ENCODE data around the gene TNIK. TPM values are rescaled to one million over a fixed set of nuclear protein-coding genes. Genes with fewer than 3 reads are reported as not detected.

The TNIK gene
- total RNA-seq, 1 experiment from 2014 or later: 0.69 TPM

GRCh38 chr3:171389491-171389890 lies 70.7 kb downstream of the TNIK start:
- H3K36me3 ChIP-seq (ENCODE audit: insufficient read depth, low read length, poor library complexity, severe bottlenecking): no peaks in the 10 kb centered on the region
- ChIA-PET CTCF (no interaction called here), POLR2A (ENCODE audit: low non-redundant PET) (no interaction called here)
- no peaks in the 10 kb centered on the region for H3K4me1 ChIP-seq (ENCODE audit: insufficient read depth, low read length, poor library complexity, severe bottlenecking)
- H3K27ac ChIP-seq (ENCODE audit: low read depth, low read length, poor library complexity, severe bottlenecking): no peak overlapping the region
- no peak for TF ChIP-seq EZH2 (IDR thresholded peaks at IDR 0.05; ENCODE audit: borderline replicate concordance, low read depth, low read length, poor library complexity, severe bottlenecking)
- BruUV-seq (replicated peaks): no TSS peak
- intact Hi-C loops (cut with micrococcal nuclease; ENCODE audit: unreplicated experiment): no loop called here
- no peaks in the 10 kb centered on the region for H3K9me3 ChIP-seq (ENCODE audit: low read depth, low read length, poor library complexity, severe bottlenecking)
- no peak for DNase-seq (ENCODE audit: low spot score)
- H3K27me3 ChIP-seq (replicated peaks; ENCODE audit: insufficient read depth, low read depth, low read length, poor library complexity): no peaks in the 10 kb centered on the region
- no peak overlapping the region for H3K4me3 ChIP-seq (ENCODE audit: low read depth, low read length, poor library complexity, severe bottlenecking)

DNA sequence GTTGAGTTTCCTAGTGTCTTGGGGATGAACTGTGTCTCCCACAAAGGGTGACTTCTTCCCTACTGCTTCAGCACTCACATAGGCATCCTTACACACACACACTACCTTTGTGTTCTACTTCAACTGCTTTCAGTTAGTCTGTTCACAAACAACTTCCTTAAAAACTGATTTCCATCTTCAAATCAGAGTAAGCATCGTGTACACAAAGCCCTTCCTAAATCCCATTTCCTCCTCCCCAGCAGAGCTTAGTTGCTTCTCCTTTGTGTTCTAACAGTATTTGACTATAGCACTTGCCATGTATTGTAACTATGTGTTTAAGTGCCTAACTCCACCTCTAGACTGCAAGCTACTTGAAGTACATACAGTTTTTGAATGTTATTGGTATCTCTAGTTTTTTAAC lies 71.7 kb downstream of the TNIK start:
- POLR2A ChIA-PET (ENCODE audit: low non-redundant PET): no interaction called here
- H3K4me1 ChIP-seq (ENCODE audit: insufficient read depth, low read length, poor library complexity, severe bottlenecking): no peaks in the 10 kb centered on the region
- H3K27ac ChIP-seq (ENCODE audit: low read depth, low read length, poor library complexity, severe bottlenecking): no peak overlapping the region
- H3K27me3 ChIP-seq (replicated peaks; ENCODE audit: insufficient read depth, low read depth, low read length, poor library complexity): no peaks in the 10 kb centered on the region
- intact Hi-C loops (cut with micrococcal nuclease; ENCODE audit: unreplicated experiment): no loop called here
- no peak overlapping the region for H3K4me3 ChIP-seq (ENCODE audit: low read depth, low read length, poor library complexity, severe bottlenecking)
- TF ChIP-seq, protein P1, sequence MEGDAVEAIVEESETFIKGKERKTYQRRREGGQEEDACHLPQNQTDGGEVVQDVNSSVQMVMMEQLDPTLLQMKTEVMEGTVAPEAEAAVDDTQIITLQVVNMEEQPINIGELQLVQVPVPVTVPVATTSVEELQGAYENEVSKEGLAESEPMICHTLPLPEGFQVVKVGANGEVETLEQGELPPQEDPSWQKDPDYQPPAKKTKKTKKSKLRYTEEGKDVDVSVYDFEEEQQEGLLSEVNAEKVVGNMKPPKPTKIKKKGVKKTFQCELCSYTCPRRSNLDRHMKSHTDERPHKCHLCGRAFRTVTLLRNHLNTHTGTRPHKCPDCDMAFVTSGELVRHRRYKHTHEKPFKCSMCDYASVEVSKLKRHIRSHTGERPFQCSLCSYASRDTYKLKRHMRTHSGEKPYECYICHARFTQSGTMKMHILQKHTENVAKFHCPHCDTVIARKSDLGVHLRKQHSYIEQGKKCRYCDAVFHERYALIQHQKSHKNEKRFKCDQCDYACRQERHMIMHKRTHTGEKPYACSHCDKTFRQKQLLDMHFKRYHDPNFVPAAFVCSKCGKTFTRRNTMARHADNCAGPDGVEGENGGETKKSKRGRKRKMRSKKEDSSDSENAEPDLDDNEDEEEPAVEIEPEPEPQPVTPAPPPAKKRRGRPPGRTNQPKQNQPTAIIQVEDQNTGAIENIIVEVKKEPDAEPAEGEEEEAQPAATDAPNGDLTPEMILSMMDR (conservative IDR thresholded peaks at IDR 0.05; ENCODE audit: low read depth, low read length): no peak
- TF ChIP-seq EZH2 (IDR thresholded peaks at IDR 0.05; ENCODE audit: borderline replicate concordance, low read depth, low read length, poor library complexity, severe bottlenecking): no peak
- no TSS peak for BruUV-seq (replicated peaks)
- CTCF ChIA-PET: no interaction called here
- DNase-seq (ENCODE audit: low spot score): peak; percentile 4
- no peaks in the 10 kb centered on the region for H3K9me3 ChIP-seq (ENCODE audit: low read depth, low read length, poor library complexity, severe bottlenecking)
- no peaks in the 10 kb centered on the region for H3K36me3 ChIP-seq (ENCODE audit: insufficient read depth, low read length, poor library complexity, severe bottlenecking)

DNA sequence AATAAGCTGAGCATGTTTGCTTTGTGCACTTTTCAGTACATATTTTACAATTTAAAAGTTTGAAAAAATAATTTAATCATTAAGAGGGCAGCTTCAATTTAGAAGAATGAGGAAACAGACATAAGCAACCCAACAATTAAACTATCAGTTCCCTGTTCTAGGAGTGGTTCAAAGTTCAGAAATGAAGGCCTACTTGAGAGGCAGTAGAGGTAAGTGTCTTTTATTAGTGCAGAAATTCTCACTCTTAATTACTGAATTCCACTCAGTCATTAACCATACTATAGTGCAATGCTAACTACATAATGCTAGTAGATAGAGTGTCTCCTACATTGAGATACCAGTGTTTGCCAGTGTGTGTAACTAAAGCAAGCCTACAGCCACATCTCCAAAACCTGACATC lies 73.1 kb downstream of the TNIK start:
- H3K36me3 ChIP-seq (ENCODE audit: insufficient read depth, low read length, poor library complexity, severe bottlenecking): no peaks in the 10 kb centered on the region
- BruUV-seq (replicated peaks): no TSS peak
- H3K9me3 ChIP-seq (ENCODE audit: low read depth, low read length, poor library complexity, severe bottlenecking): no peaks in the 10 kb centered on the region
- TF ChIP-seq, protein P1 (conservative IDR thresholded peaks at IDR 0.05; ENCODE audit: low read depth, low read length): no peak
- TF ChIP-seq EZH2 (IDR thresholded peaks at IDR 0.05; ENCODE audit: borderline replicate concordance, low read depth, low read length, poor library complexity, severe bottlenecking): no peak
- H3K27ac ChIP-seq (ENCODE audit: low read depth, low read length, poor library complexity, severe bottlenecking): no peak overlapping the region
- intact Hi-C loops (cut with micrococcal nuclease; ENCODE audit: unreplicated experiment): no loop called here
- DNase-seq (ENCODE audit: low spot score): no peak
- ChIA-PET CTCF (no interaction called here), POLR2A (ENCODE audit: low non-redundant PET) (no interaction called here)
- H3K4me1 ChIP-seq (ENCODE audit: insufficient read depth, low read length, poor library complexity, severe bottlenecking): no peaks in the 10 kb centered on the region
- no peak overlapping the region for H3K4me3 ChIP-seq (ENCODE audit: low read depth, low read length, poor library complexity, severe bottlenecking)
- no peaks in the 10 kb centered on the region for H3K27me3 ChIP-seq (replicated peaks; ENCODE audit: insufficient read depth, low read depth, low read length, poor library complexity)

DNA sequence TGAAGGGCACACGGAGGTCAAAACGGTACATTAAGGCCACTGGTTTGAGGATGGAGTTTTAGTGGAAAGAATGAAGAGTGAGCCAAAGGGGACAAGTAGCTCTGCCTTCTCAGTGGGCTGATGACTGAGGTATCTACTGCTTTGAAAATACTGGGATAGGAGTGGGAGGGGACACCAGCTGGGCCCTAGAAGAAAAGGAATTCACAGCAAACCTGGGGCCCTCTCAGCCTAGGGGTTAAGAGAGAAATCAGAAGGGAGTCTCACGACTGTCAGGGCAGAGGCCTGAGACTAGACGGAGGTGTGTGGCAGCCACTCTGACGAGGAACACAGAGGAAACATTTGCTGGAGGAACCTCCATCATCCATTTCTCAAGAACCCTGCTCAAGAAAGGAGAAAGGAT lies 75.1 kb downstream of the TNIK start:
- peaks cover 5% of the 10 kb centered on the region for H3K27me3 ChIP-seq (replicated peaks; ENCODE audit: insufficient read depth, low read depth, low read length, poor library complexity)
- no peaks in the 10 kb centered on the region for H3K9me3 ChIP-seq (ENCODE audit: low read depth, low read length, poor library complexity, severe bottlenecking)
- no TSS peak for BruUV-seq (replicated peaks)
- H3K4me1 ChIP-seq (ENCODE audit: insufficient read depth, low read length, poor library complexity, severe bottlenecking): no peaks in the 10 kb centered on the region
- ChIA-PET POLR2A (ENCODE audit: low non-redundant PET) (no interaction called here), CTCF (no interaction called here)
- H3K4me3 ChIP-seq (ENCODE audit: low read depth, low read length, poor library complexity, severe bottlenecking): no peak overlapping the region
- H3K36me3 ChIP-seq (ENCODE audit: insufficient read depth, low read length, poor library complexity, severe bottlenecking): no peaks in the 10 kb centered on the region
- TF ChIP-seq, protein P1 (conservative IDR thresholded peaks at IDR 0.05; ENCODE audit: low read depth, low read length): no peak
- TF ChIP-seq EZH2 (IDR thresholded peaks at IDR 0.05; ENCODE audit: borderline replicate concordance, low read depth, low read length, poor library complexity, severe bottlenecking): no peak
- H3K27ac ChIP-seq (ENCODE audit: low read depth, low read length, poor library complexity, severe bottlenecking): no peak overlapping the region
- intact Hi-C loops (cut with micrococcal nuclease; ENCODE audit: unreplicated experiment): no loop called here
- DNase-seq (ENCODE audit: low spot score): no peak

Data from A673 (cell line).